HG02970 (cell line): ENCODE data around the gene ADAP1.
"Not testable (repeated sequence)": the region's sequence is repeated elsewhere in the genome, so short reads cannot be mapped to it uniquely, and the experiment has no call there.

Source experiments
- ATAC-seq: cut with Tn5 transposase; IDR thresholded peaks from one replicate; pipeline ENCODE4 v1.9.1; 2021; ENCODE audit warnings: mild to moderate bottlenecking, moderate library complexity, moderate number of reproducible peaks; ENCODE audit not compliant: unreplicated experiment, low FRiP score

The ADAP1 gene, protein sequence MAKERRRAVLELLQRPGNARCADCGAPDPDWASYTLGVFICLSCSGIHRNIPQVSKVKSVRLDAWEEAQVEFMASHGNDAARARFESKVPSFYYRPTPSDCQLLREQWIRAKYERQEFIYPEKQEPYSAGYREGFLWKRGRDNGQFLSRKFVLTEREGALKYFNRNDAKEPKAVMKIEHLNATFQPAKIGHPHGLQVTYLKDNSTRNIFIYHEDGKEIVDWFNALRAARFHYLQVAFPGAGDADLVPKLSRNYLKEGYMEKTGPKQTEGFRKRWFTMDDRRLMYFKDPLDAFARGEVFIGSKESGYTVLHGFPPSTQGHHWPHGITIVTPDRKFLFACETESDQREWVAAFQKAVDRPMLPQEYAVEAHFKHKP

DNA sequence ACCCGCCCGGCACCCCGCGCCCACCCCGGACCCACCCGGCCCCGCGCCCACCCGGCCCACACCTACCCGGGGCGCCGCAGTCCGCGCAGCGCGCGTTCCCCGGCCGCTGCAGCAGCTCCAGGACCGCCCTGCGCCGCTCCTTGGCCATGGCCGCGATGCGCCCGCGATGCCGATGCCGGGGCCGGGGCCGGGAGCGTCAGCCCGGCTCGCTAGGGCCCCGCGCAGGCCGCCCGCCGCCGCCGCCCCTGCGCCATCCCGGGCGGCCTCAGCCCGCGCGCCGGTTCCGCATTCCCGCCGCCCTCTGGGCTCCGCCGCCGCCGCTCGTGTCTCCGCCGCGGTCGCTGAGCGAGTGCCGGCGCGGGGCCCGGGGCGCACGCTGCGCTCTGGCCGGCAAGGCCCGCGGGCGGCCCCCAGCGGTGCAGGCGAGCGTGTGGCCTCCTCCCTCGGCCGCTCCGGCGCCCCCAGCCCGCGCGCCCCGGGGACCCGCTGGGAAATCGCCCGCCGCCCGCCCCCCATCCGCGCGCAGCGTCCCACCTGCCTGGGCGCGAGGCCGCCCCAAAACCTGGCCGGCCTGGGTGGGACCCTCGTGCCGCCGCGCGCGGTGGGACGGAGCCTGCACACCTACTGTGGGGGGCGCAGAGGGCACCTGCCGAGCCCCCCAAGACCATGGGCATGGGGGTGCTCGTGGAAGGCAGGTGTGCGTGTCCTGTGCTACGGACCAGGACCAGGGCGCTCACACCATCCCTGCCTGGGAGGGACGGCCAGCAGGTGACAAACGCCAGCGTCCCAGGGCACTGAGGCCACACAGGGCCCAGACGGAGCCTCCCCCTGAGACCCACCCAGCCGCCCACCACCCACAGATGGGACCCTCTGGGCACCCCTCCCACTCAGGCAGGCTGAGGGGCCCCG, at the start of gene ADAP1:
ADAP1 (minus strand) TSS at position 351 of the 909 bp plus-strand sequence; CDS start at position 148, 203 bp downstream.
- no peak for ATAC-seq

GRCh38 chr7:1002445-1002844, 48.0 kb upstream of the ADAP1 start:
- ATAC-seq = not testable (repeated sequence)

- not testable (repeated sequence) for ATAC-seq
Observed at GRCh38 chr7:1002026-1002425, 47.5 kb upstream of the ADAP1 start.

DNA sequence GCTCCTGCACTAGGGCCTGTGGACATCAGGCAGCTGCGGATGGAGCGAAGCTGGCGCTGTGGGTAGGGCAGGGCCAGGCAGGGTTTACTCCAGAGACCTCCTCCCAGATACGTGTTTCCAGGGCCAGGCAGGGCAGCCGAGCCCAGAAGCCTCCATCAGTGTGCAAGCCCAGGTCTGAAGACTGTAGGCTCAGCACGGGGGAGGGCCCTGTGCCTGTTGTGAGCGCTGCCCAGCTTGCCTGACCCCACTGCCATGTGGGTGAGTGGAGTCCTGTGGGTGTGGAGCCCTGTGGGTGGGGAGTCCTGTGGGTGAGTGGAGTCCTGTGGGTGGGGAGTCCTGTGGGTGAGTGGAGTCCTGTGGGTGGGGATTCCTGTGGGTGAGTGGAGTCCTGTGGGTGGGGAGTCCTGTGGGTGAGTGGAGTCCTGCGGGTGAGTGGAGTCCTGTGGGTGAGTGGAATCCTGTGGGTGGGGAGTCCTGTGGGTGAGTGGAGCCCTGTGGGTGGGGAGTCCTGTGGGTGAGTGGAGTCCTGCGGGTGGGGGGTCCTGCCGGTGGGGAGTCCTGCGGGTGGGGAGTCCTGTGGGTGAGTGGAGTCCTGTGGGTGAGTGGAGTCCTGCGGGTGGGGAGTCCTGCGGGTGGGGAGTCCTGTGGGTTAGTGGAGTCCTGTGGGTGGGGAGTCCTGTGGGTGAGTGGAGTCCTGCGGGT, 46.7 kb upstream of the ADAP1 start:
- not testable (repeated sequence) for ATAC-seq

- no peak for ATAC-seq
Observed at GRCh38 chr7:999941-1000935, 45.8 kb upstream of the ADAP1 start.

GRCh38 chr7:999149-999879, 44.8 kb upstream of the ADAP1 start:
- ATAC-seq = no peak

GRCh38 chr7:997404-998395, 43.2 kb upstream of the ADAP1 start:
- ATAC-seq = no peak

DNA sequence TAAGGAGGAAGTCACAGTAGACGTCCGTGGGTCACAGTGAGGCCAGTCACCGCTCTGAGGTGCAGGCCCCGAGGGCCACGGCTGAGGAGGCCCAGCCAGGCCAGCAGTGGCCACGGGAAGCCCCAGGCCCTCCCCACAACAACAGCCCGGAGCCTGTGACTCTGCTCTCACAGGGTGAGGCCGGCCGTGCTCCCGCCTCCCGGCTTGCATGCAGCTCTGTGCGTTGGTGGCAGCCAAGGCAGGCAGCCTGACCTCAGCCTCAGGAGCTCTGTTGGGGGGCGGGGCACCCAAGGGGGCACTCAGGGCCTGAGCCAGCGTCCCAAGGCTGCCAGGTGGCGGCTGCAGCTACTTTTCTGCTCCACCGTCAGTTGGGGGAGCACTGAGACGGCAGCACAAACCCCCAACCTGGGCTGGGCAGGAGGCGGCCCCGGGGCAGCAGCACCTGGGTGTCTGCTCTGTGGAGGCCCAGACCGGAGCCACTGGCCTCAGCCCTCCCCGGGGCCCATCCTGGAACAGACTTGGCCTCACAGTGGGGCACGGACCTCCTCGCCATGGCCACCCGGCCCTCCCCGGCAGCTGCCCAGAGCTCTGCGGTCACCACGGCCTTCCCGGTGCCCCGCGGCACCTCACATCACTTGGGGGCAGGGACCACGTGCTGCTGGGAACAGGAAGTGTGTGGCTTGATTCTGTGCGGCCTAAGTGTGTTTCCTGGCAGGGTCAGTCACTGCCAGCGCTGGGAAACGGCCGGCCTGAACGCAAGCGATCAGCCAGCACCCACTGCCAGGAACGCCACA, 41.8 kb upstream of the ADAP1 start:
- ATAC-seq = no peak

- ATAC-seq = no peak
Observed at GRCh38 chr7:995571-995970, 41.1 kb upstream of the ADAP1 start.

DNA sequence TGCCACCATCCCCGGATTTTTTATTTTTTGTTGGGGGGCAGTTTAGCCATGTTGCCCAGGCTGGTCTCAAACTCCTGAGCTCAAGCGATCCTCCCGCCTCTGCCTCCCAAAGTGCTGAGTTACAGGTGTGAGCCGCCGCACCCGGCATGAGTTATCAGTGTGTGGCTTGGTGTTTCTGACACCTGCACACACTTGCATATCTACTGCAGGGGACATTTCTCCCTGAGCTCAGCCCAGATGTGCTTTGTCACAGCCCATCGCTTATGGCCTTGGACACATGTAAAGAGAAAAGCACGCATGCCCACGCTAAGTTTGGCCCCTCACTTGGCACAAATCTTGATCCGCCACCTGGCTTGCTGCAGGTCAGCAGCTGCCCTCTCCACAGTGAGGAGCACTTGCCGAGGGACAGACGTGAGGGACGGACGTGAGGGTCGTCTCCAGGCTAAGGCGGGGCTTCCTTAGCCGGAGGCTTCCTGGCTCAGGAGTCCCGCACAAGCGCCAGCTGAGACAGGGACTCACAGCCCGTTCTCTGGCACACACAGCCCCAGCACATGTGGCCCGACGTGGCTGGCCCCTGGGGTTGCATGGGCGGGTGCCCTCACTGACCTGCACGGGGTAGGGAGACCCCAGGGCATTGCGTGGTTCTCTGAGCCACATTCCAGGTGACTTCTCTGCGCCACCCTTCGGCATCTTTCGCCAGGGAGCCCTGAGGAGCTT, 40.3 kb upstream of the ADAP1 start:
- no peak for ATAC-seq

DNA sequence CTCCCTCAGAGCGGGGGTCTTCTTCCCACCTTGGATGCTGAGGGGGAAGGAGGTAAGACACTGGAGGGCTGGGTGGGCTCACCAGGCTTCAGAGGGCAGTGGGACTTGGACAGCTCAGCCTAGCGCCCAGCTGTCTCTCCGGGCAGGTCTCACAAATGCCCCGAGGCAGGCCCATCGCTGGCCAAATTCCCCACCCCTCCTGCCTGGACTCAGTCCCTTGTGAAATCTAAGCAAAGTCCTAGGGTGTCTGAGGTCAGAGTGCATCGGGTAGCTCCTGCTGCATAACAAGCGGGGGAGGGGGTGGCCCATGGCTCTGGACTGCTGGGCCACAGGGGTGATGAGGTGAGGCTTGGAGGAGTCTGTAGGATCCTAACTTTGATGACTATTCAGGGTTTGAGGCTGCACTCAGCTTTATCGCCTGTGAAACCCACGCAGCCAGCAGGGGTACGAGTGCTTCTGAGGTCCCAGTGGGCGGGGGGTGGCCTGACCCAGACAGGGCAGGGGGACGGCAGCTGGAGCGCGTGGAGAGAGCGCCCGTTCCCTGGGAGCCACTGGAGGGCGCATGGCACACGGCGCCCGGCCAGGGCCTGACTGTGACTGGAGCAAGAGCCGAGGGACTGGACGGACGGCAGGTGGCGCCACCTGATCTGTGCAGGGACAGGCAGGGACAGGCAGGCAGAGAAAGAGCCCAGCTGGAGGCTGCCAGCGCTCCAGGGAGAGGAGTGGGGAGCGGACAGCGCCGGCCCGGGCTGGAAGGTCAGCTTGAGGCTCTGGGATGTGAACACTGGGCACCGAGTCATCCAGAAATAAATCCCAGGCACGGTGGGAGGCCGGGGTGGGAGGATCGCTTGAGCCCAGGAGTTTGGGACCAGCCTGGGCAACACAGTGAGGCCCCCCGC, 38.5 kb upstream of the ADAP1 start:
- ATAC-seq = no peak

GRCh38 chr7:991729-992656, 37.5 kb upstream of the ADAP1 start:
- ATAC-seq = no peak

- ATAC-seq = no peak
Observed at GRCh38 chr7:990933-991728, 36.7 kb upstream of the ADAP1 start.
